ENCODE data around the gene CALHM6. TPM values are rescaled to one million over a fixed set of nuclear protein-coding genes. Genes with fewer than 3 reads are reported as not detected.

Gene CALHM6
- total RNA-seq, 1 experiment from 2014 or later, result 0.45 TPM

- DNase-seq, result no peak
- Histone ChIP-seq H3K27me3 (ENCODE audit: control insufficient read depth, insufficient read depth, low read length) (no peaks in the 10 kb centered on the region), H3K4me3 (ENCODE audit: insufficient read depth, low read depth, low read length) (no peak overlapping the region), H3K36me3 (replicated peaks; ENCODE audit: control insufficient read depth, insufficient read depth, low read length) (no peaks in the 10 kb centered on the region)
Measured at GRCh38 chr6:116436586-116436985, 24.6 kb upstream of the CALHM6 start.

- Histone ChIP-seq H3K4me3 (ENCODE audit: insufficient read depth, low read depth, low read length) (no peak overlapping the region), H3K36me3 (replicated peaks; ENCODE audit: control insufficient read depth, insufficient read depth, low read length) (no peaks in the 10 kb centered on the region), H3K27me3 (ENCODE audit: control insufficient read depth, insufficient read depth, low read length) (no peaks in the 10 kb centered on the region)
- no peak for DNase-seq
Measured at GRCh38 chr6:116437656-116438055, 23.5 kb upstream of the CALHM6 start.

- Histone ChIP-seq H3K36me3 (replicated peaks; ENCODE audit: control insufficient read depth, insufficient read depth, low read length) (no peaks in the 10 kb centered on the region), H3K4me3 (ENCODE audit: insufficient read depth, low read depth, low read length) (no peak overlapping the region), H3K27me3 (ENCODE audit: control insufficient read depth, insufficient read depth, low read length) (no peaks in the 10 kb centered on the region)
- no peak for DNase-seq
Measured at GRCh38 chr6:116438590-116439448, 22.4 kb upstream of the CALHM6 start.

GRCh38 chr6:116439522-116440051, 21.6 kb upstream of the CALHM6 start:
- H3K4me3 ChIP-seq (ENCODE audit: insufficient read depth, low read depth, low read length), result no peak overlapping the region
- no peak for DNase-seq
- no peaks in the 10 kb centered on the region for H3K36me3 ChIP-seq (replicated peaks; ENCODE audit: control insufficient read depth, insufficient read depth, low read length)
- H3K27me3 ChIP-seq (ENCODE audit: control insufficient read depth, insufficient read depth, low read length), result no peaks in the 10 kb centered on the region

- no peaks in the 10 kb centered on the region for H3K36me3 ChIP-seq (replicated peaks; ENCODE audit: control insufficient read depth, insufficient read depth, low read length)
- no peak overlapping the region for H3K4me3 ChIP-seq (ENCODE audit: insufficient read depth, low read depth, low read length)
- DNase-seq, result no peak
- H3K27me3 ChIP-seq (ENCODE audit: control insufficient read depth, insufficient read depth, low read length), result no peaks in the 10 kb centered on the region
Measured at GRCh38 chr6:116443105-116443504, 18.1 kb upstream of the CALHM6 start.

- Histone ChIP-seq H3K27me3 (ENCODE audit: control insufficient read depth, insufficient read depth, low read length) (no peaks in the 10 kb centered on the region), H3K36me3 (replicated peaks; ENCODE audit: control insufficient read depth, insufficient read depth, low read length) (no peaks in the 10 kb centered on the region), H3K4me3 (ENCODE audit: insufficient read depth, low read depth, low read length) (no peak overlapping the region)
- no peak for DNase-seq
Measured at GRCh38 chr6:116444092-116444491, 17.1 kb upstream of the CALHM6 start.

GRCh38 chr6:116444575-116444974, 16.6 kb upstream of the CALHM6 start:
- Histone ChIP-seq H3K4me3 (ENCODE audit: insufficient read depth, low read depth, low read length) (no peak overlapping the region), H3K36me3 (replicated peaks; ENCODE audit: control insufficient read depth, insufficient read depth, low read length) (no peaks in the 10 kb centered on the region), H3K27me3 (ENCODE audit: control insufficient read depth, insufficient read depth, low read length) (no peaks in the 10 kb centered on the region)
- no peak for DNase-seq

- Histone ChIP-seq H3K27me3 (ENCODE audit: control insufficient read depth, insufficient read depth, low read length) (no peaks in the 10 kb centered on the region), H3K4me3 (ENCODE audit: insufficient read depth, low read depth, low read length) (no peak overlapping the region), H3K36me3 (replicated peaks; ENCODE audit: control insufficient read depth, insufficient read depth, low read length) (no peaks in the 10 kb centered on the region)
- no peak for DNase-seq
Measured at GRCh38 chr6:116445102-116445501, 16.1 kb upstream of the CALHM6 start.

GRCh38 chr6:116446399-116446798, 14.8 kb upstream of the CALHM6 start:
- Histone ChIP-seq H3K36me3 (replicated peaks; ENCODE audit: control insufficient read depth, insufficient read depth, low read length) (no peaks in the 10 kb centered on the region), H3K4me3 (ENCODE audit: insufficient read depth, low read depth, low read length) (no peak overlapping the region)
- no peak for DNase-seq

GRCh38 chr6:116447052-116447451, 14.1 kb upstream of the CALHM6 start:
- no peaks in the 10 kb centered on the region for H3K36me3 ChIP-seq (replicated peaks; ENCODE audit: control insufficient read depth, insufficient read depth, low read length)
- no peak overlapping the region for H3K4me3 ChIP-seq (ENCODE audit: insufficient read depth, low read depth, low read length)
- H3K27me3 ChIP-seq (ENCODE audit: control insufficient read depth, insufficient read depth, low read length), result no peaks in the 10 kb centered on the region
- no peak for DNase-seq

More at GRCh38 chr6:116446399-116446798, 14.8 kb upstream of the CALHM6 start:
- H3K27me3 ChIP-seq (ENCODE audit: control insufficient read depth, insufficient read depth, low read length), result no peaks in the 10 kb centered on the region

GRCh38 chr6:116447496-116448011, 13.6 kb upstream of the CALHM6 start:
- H3K36me3 ChIP-seq (replicated peaks; ENCODE audit: control insufficient read depth, insufficient read depth, low read length), result no peaks in the 10 kb centered on the region
- no peak overlapping the region for H3K4me3 ChIP-seq (ENCODE audit: insufficient read depth, low read depth, low read length)
- no peaks in the 10 kb centered on the region for H3K27me3 ChIP-seq (ENCODE audit: control insufficient read depth, insufficient read depth, low read length)

GRCh38 chr6:116449565-116449964, 11.6 kb upstream of the CALHM6 start:
- H3K36me3 ChIP-seq (replicated peaks; ENCODE audit: control insufficient read depth, insufficient read depth, low read length), result no peaks in the 10 kb centered on the region
- DNase-seq, result no peak
- no peaks in the 10 kb centered on the region for H3K27me3 ChIP-seq (ENCODE audit: control insufficient read depth, insufficient read depth, low read length)
- H3K4me3 ChIP-seq (ENCODE audit: insufficient read depth, low read depth, low read length), result no peak overlapping the region

More at GRCh38 chr6:116447496-116448011, 13.6 kb upstream of the CALHM6 start:
- DNase-seq, result no peak

GRCh38 chr6:116450185-116450710, 10.9 kb upstream of the CALHM6 start:
- Histone ChIP-seq H3K4me3 (ENCODE audit: insufficient read depth, low read depth, low read length) (no peak overlapping the region), H3K27me3 (ENCODE audit: control insufficient read depth, insufficient read depth, low read length) (no peaks in the 10 kb centered on the region), H3K36me3 (replicated peaks; ENCODE audit: control insufficient read depth, insufficient read depth, low read length) (no peaks in the 10 kb centered on the region)
- DNase-seq, result no peak

- H3K27me3 ChIP-seq (ENCODE audit: control insufficient read depth, insufficient read depth, low read length), result no peaks in the 10 kb centered on the region
- DNase-seq, result no peak
- no peak overlapping the region for H3K4me3 ChIP-seq (ENCODE audit: insufficient read depth, low read depth, low read length)
- no peaks in the 10 kb centered on the region for H3K36me3 ChIP-seq (replicated peaks; ENCODE audit: control insufficient read depth, insufficient read depth, low read length)
Measured at GRCh38 chr6:116450769-116451740, 10.1 kb upstream of the CALHM6 start.
